Measurements from ENCODE around the gene FREM2. TPM values are rescaled to one million over a fixed set of nuclear protein-coding genes. Genes with fewer than 3 reads are reported as not detected.

FREM2 gene
- total and polyA plus RNA-seq, 2 donors (not counting 3 experiments of a cell fraction or from before 2014, with no cell fraction given): under 0.01 TPM; not detected in 1

DNA sequence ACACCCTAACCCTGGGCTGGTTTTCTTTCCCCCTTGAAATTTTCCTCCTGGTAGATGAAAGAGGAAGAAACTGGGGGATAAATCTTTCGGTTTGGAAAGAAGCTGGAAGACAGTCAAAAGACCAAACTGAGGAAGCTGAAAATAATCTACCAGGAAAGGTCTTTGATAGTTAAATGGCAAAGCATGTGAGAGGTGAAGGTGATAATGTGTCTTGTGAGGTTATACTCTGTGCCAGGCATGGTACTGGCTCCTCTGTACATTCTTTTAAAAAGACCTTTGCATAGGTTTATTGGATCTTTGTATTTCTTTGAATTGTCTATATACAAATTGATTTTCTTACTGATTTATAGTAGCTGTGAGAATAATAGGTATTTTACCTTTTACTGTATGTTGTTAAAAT is 98.6 kb downstream of the FREM2 start:
- no peaks in the 10 kb centered on the region for H3K79me2 ChIP-seq (ENCODE audit: control insufficient read depth, insufficient read depth, low read length)
- no peaks in the 10 kb centered on the region for H3K27me3 ChIP-seq (ENCODE audit: control insufficient read depth in 2 of 2, insufficient read depth in 2 of 2, low read length in 2 of 2)
- H3K36me3 ChIP-seq (ENCODE audit: control insufficient read depth in 2 of 2, extremely low read depth in 1 of 2, insufficient read depth in 2 of 2, low read length in 2 of 2): no peaks in the 10 kb centered on the region
- no peaks in the 10 kb centered on the region for H3K9me3 ChIP-seq (replicated peaks; ENCODE audit: control insufficient read depth, insufficient read depth, low read length)
- CTCF ChIA-PET: interaction anchor here (1.6 kb wide), 1 partner anchor 21 kb away, joined by 5 read pairs; no protein-coding TSS in a partner anchor
- no peak overlapping the region for H3K4me2 ChIP-seq (ENCODE audit: insufficient read depth, low read length)
- dilution Hi-C loops (cut with MboI; ENCODE audit: extremely low pct_ligation_motif_present, low sequenced_read_pairs): no loop called here
- BruUV-seq (replicated peaks): no TSS peak
- no peak overlapping the region for H3K9ac ChIP-seq (replicated peaks; ENCODE audit: extremely low read depth, insufficient read depth, low read length)
- no peaks in the 10 kb centered on the region for H3K4me1 ChIP-seq (ENCODE audit: control insufficient read depth, extremely low read depth, insufficient read depth, low read length)
- POLR2A ChIA-PET: no interaction called here
- TF ChIP-seq FOS (IDR thresholded peaks at IDR 0.05; ENCODE audit: borderline replicate concordance, insufficient read depth, low read length) (no peak), CTCF (IDR thresholded peaks at IDR 0.05; ENCODE audit: extremely low read depth in 1 of 2, insufficient read depth in 1 of 2, low read depth in 1 of 2, low read length in 2 of 2) (no peak)
- H2AFZ ChIP-seq (ENCODE audit: low read depth, low read length): no peak overlapping the region
- intact Hi-C loops (cut with micrococcal nuclease): no loop called here
- no peak overlapping the region for H3K4me3 ChIP-seq (replicated peaks in 1 of 3; ENCODE audit: insufficient read depth in 1 of 3, low read depth in 1 of 3, low read length in 3 of 3)
- H3K9me1 ChIP-seq (replicated peaks; ENCODE audit: control insufficient read depth, extremely low read depth, insufficient read depth, low read length): no peaks in the 10 kb centered on the region
- FAIRE-seq: no peak
- no peak for DNase-seq (ENCODE audit: low read depth, low spot score)
- no peak overlapping the region for H3K27ac ChIP-seq (ENCODE audit: insufficient read depth, low read depth, low read length)
- no peaks in the 10 kb centered on the region for H4K20me1 ChIP-seq (replicated peaks; ENCODE audit: control insufficient read depth, extremely low read depth, insufficient read depth, low read length)

DNA sequence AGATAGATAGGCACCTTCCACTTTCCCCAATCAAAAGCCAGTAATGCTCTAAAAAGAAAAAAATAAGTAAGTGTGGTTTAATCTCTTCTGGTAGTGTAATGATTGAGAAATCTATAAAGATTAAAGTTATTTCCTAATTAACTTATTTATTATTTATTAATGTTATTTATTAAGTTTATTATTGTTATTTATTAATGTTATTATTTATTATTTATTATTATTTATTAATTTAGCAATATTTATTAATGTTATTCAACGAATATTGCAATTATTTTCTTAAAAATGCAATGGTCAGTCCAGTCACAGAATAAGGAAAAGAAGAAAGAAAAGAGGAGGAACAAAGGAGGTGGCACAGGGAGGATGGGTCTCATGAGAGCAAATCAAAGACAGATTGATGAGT is 100.7 kb downstream of the FREM2 start:
- no TSS peak for BruUV-seq (replicated peaks)
- Histone ChIP-seq H3K27me3 (ENCODE audit: control insufficient read depth in 2 of 2, insufficient read depth in 2 of 2, low read length in 2 of 2) (no peaks in the 10 kb centered on the region), H3K4me1 (ENCODE audit: control insufficient read depth, extremely low read depth, insufficient read depth, low read length) (no peaks in the 10 kb centered on the region), H3K9ac (replicated peaks; ENCODE audit: extremely low read depth, insufficient read depth, low read length) (no peak overlapping the region), H3K9me1 (replicated peaks; ENCODE audit: control insufficient read depth, extremely low read depth, insufficient read depth, low read length) (no peaks in the 10 kb centered on the region), H3K27ac (ENCODE audit: insufficient read depth, low read depth, low read length) (no peak overlapping the region), H3K4me2 (ENCODE audit: insufficient read depth, low read length) (no peak overlapping the region), H3K9me3 (replicated peaks; ENCODE audit: control insufficient read depth, insufficient read depth, low read length) (no peaks in the 10 kb centered on the region), H4K20me1 (replicated peaks; ENCODE audit: control insufficient read depth, extremely low read depth, insufficient read depth, low read length) (no peaks in the 10 kb centered on the region), H3K36me3 (ENCODE audit: control insufficient read depth in 2 of 2, extremely low read depth in 1 of 2, insufficient read depth in 2 of 2, low read length in 2 of 2) (no peaks in the 10 kb centered on the region), H3K79me2 (ENCODE audit: control insufficient read depth, insufficient read depth, low read length) (no peaks in the 10 kb centered on the region), H2AFZ (ENCODE audit: low read depth, low read length) (no peak overlapping the region), H3K4me3 (replicated peaks in 1 of 3; ENCODE audit: insufficient read depth in 1 of 3, low read depth in 1 of 3, low read length in 3 of 3) (no peak overlapping the region)
- DNase-seq (ENCODE audit: low read depth, low spot score) (no peak), FAIRE-seq (no peak)
- CTCF ChIA-PET: no interaction called here
- TF ChIP-seq POLR2A (IDR thresholded peaks at IDR 0.05; ENCODE audit: low read depth, low read length): no peak
- TF ChIP-seq JUN (IDR thresholded peaks at IDR 0.05; ENCODE audit: borderline replicate concordance, insufficient read depth, insufficient read length, low read depth): no peak
- no peak for TF ChIP-seq GATA2 (IDR thresholded peaks at IDR 0.05; ENCODE audit: insufficient read depth, insufficient read length, low read depth, low read length)
- no peak for TF ChIP-seq MYC (IDR thresholded peaks at IDR 0.05; ENCODE audit: low read depth, low read length)
- no peak for TF ChIP-seq POLR2AphosphoS5 (IDR thresholded peaks at IDR 0.05; ENCODE audit: insufficient read depth, low read depth, low read length)
- TF ChIP-seq CTCF (IDR thresholded peaks at IDR 0.05; ENCODE audit: extremely low read depth in 1 of 2, insufficient read depth in 1 of 2, low read depth in 1 of 2, low read length in 2 of 2): no peak
- dilution Hi-C loops (cut with MboI; ENCODE audit: extremely low pct_ligation_motif_present, low sequenced_read_pairs) (no loop called here), intact Hi-C loops (cut with micrococcal nuclease) (no loop called here)
- POLR2A ChIA-PET: no interaction called here

Measured in endothelial cell of umbilical vein (primary cell).